Karpas-422 (cell line): ENCODE measurements around the gene MRPS15. TPM values are rescaled to one million over a fixed set of nuclear protein-coding genes. Genes with fewer than 3 reads are reported as not detected.

Experiments
- DNase-seq: peaks from one replicate; pipeline ENCODE4 v3.0.0-alpha.2; 2015
- H2AFZ ChIP-seq: fragments of 200-600 bp; sonication (generic); 2 replicates; pipeline ENCODE4 v1.6.1; 2014; ENCODE audit warnings: antibody characterized with exemption, low read length, mixed read lengths
- H3K27ac ChIP-seq: fragments of 200-600 bp; sonication (generic); 2 replicates; pipeline ENCODE4 v1.5.1; 2014; ENCODE audit warnings: mild to moderate bottlenecking, low read length, moderate library complexity
- H3K27me3 ChIP-seq: fragments of 200-600 bp; sonication (generic); 2 replicates; pipeline ENCODE4 v1.6.1; 2014; ENCODE audit warnings: low read length, mixed read lengths
- H3K36me3 ChIP-seq: fragments of 200-600 bp; sonication (generic); 2 replicates; pipeline ENCODE4 v1.6.1; 2014; ENCODE audit warnings: low read length, mixed read lengths; ENCODE audit not compliant: insufficient read depth
- H3K4me1 ChIP-seq: fragments of 200-600 bp; sonication (generic); 2 replicates; pipeline ENCODE4 v1.6.1; 2014; ENCODE audit warnings: mild to moderate bottlenecking, low read length, mixed read lengths
- H3K4me2 ChIP-seq: fragments of 200-600 bp; sonication (generic); 2 replicates; pipeline ENCODE4 v1.6.1; 2014; ENCODE audit warnings: low read length, low read depth, mild to moderate bottlenecking; ENCODE audit not compliant: poor library complexity, severe bottlenecking
- H3K4me3 ChIP-seq: fragments of 200-600 bp; sonication (generic); 2 replicates; pipeline ENCODE4 v1.5.1; 2014; ENCODE audit warnings: mild to moderate bottlenecking, antibody characterized with exemption, low read length, mixed read lengths
- H3K79me2 ChIP-seq: fragments of 200-600 bp; sonication (generic); 2 replicates; pipeline ENCODE4 v1.6.1; 2014; ENCODE audit warnings: mild to moderate bottlenecking, low read length, mixed read lengths
- H3K9ac ChIP-seq: fragments of 200-600 bp; sonication (generic); 2 replicates; pipeline ENCODE4 v1.6.0; 2014; ENCODE audit warnings: low read length
- H3K9me2 ChIP-seq: fragments of 200-600 bp; sonication (generic), shearing (Covaris generic); replicated peaks from 2 replicates; pipeline ENCODE4 v1.6.0; 2014; ENCODE audit warnings: mild to moderate bottlenecking, low read length, moderate library complexity; ENCODE audit not compliant: insufficient read depth
- H3K9me3 ChIP-seq: fragments of 300-700, 200-600 bp; sonication (generic); 2 replicates; pipeline ENCODE4 v1.6.1; 2014; ENCODE audit warnings: low read length, mixed read lengths
- H4K20me1 ChIP-seq: fragments of 200-600 bp; sonication (generic); 2 replicates; pipeline ENCODE4 v1.6.1; 2014; ENCODE audit warnings: mild to moderate bottlenecking, antibody characterized with exemption, low read length, low read depth; ENCODE audit not compliant: insufficient read depth
- total RNA-seq: library from RNA; depleted of rRNA; stranded (reverse); fragments of >200 nt; shearing (Covaris generic); gene quantifications from 2 replicates; pipeline ENCODE4 v1.2.3, GENCODE V29; 2014; ENCODE audit warnings: low replicate concordance

MRPS15 gene
- total RNA-seq, 1 experiment from 2014 or later, result 86.7 TPM

GRCh38 chr1:36420409-36420808, 43.8 kb downstream of the MRPS15 start:
- peak overlapping the region; percentile 37 for H3K4me2 ChIP-seq
- no peak overlapping the region for H3K27ac ChIP-seq
- no peaks in the 10 kb centered on the region for H3K79me2 ChIP-seq
- no peak for DNase-seq
- no peaks in the 10 kb centered on the region for H3K27me3 ChIP-seq
- H3K4me3 ChIP-seq, result no peak overlapping the region
- no peaks in the 10 kb centered on the region for H3K9me3 ChIP-seq
- H2AFZ ChIP-seq, result peak overlapping the region; percentile 82
- peak overlapping the region; percentile 30 for H3K9ac ChIP-seq
- no peaks in the 10 kb centered on the region for H3K36me3 ChIP-seq
- H3K4me1 ChIP-seq, result peaks cover 16% of the 10 kb centered on the region
- H3K9me2 ChIP-seq, result no peaks in the 10 kb centered on the region
- no peaks in the 10 kb centered on the region for H4K20me1 ChIP-seq

GRCh38 chr1:36419569-36419968, 44.6 kb downstream of the MRPS15 start:
- no peak overlapping the region for H3K9ac ChIP-seq

DNA sequence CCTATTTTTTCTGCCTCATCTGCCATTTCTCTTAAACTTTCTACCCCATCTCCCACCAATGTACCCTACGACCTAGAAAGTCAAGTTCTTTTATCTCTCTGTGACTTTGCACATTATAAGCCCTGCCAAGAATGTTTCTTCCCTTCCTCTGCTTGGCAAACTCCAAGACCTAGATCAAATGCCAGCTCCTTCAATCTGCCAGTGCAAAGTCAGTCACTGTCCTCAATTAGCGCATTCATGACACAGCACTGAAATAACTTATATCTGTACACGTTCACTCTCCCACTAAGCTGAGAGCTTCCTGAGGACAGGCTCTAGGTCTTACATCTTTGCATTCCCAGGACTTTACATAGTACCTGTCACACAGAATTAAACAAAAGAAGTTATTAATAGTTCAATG, 45.0 kb downstream of the MRPS15 start:
- Histone ChIP-seq H3K4me3 (no peak overlapping the region), H3K9ac (no peak overlapping the region), H3K9me2 (no peaks in the 10 kb centered on the region), H3K4me2 (peak overlapping the region; percentile 18), H4K20me1 (no peaks in the 10 kb centered on the region), H3K27ac (no peak overlapping the region), H3K36me3 (no peaks in the 10 kb centered on the region), H3K4me1 (peaks cover 16% of the 10 kb centered on the region), H3K9me3 (no peaks in the 10 kb centered on the region), H2AFZ (no peak overlapping the region), H3K79me2 (no peaks in the 10 kb centered on the region), H3K27me3 (no peaks in the 10 kb centered on the region)
- DNase-seq, result no peak

More at GRCh38 chr1:36419569-36419968, 44.6 kb downstream of the MRPS15 start:
- Histone ChIP-seq H3K9me2 (no peaks in the 10 kb centered on the region), H3K4me1 (peaks cover 16% of the 10 kb centered on the region), H3K27ac (no peak overlapping the region), H3K27me3 (no peaks in the 10 kb centered on the region), H3K9me3 (no peaks in the 10 kb centered on the region), H2AFZ (no peak overlapping the region), H4K20me1 (no peaks in the 10 kb centered on the region), H3K36me3 (no peaks in the 10 kb centered on the region), H3K4me2 (peak overlapping the region; percentile 18), H3K79me2 (no peaks in the 10 kb centered on the region), H3K4me3 (no peak overlapping the region)
- DNase-seq, result no peak

GRCh38 chr1:36417931-36418330, 46.3 kb downstream of the MRPS15 start:
- no peaks in the 10 kb centered on the region for H3K36me3 ChIP-seq
- no peak overlapping the region for H3K9ac ChIP-seq
- H3K4me3 ChIP-seq, result no peak overlapping the region
- H3K4me1 ChIP-seq, result peaks cover 16% of the 10 kb centered on the region
- H3K27ac ChIP-seq, result no peak overlapping the region
- no peak overlapping the region for H2AFZ ChIP-seq
- no peak for DNase-seq
- no peaks in the 10 kb centered on the region for H3K9me3 ChIP-seq
- H3K79me2 ChIP-seq, result no peaks in the 10 kb centered on the region
- H3K27me3 ChIP-seq, result no peaks in the 10 kb centered on the region
- H3K4me2 ChIP-seq, result no peak overlapping the region
- no peaks in the 10 kb centered on the region for H4K20me1 ChIP-seq
- no peaks in the 10 kb centered on the region for H3K9me2 ChIP-seq

DNA sequence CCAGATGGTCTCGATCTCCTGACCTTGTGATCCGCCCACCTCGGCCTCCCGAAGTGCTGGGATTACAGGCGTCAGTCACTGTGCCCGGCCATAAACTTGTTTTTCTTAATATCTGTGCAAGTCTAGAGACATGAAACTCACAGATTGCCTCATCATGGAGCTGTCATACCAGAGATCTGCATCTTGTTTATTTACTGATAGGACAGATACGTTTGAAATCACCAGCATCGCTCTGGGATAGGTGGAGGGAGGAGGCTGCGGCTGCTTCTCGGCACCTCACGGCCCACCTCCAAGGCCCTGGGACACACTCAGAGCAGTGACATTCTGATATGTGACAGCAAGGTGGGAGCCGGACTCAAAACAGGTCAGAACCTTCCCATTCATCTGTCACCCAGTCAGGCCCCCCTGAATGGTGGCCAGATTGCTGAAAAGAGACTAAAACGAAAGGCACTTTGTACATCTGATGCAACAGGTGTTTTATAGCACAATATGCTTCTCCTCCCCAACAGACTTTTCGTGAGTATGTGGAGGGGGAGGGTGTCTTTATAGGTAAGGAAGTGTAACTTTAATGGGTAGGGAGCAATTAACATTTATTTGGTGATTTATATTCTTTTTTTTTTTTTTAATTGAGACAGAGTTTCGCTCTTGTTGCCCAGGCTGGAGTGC, 48.4 kb downstream of the MRPS15 start:
- DNase-seq, result no peak
- Histone ChIP-seq H3K9me3 (no peaks in the 10 kb centered on the region), H3K9me2 (no peaks in the 10 kb centered on the region)

GRCh38 chr1:36414384-36414783, 49.8 kb downstream of the MRPS15 start:
- Histone ChIP-seq H3K4me3 (no peak overlapping the region), H3K9me3 (no peaks in the 10 kb centered on the region), H3K27me3 (no peaks in the 10 kb centered on the region), H2AFZ (no peak overlapping the region), H3K27ac (no peak overlapping the region), H3K9me2 (no peaks in the 10 kb centered on the region), H3K9ac (no peak overlapping the region), H3K36me3 (peaks cover 8% of the 10 kb centered on the region; the same call in 1 of the 2 replicates), H4K20me1 (no peaks in the 10 kb centered on the region), H3K4me1 (peaks cover 8% of the 10 kb centered on the region), H3K79me2 (no peaks in the 10 kb centered on the region), H3K4me2 (no peak overlapping the region)
- DNase-seq, result no peak

More for the DNA sequence above, 48.4 kb downstream of the MRPS15 start:
- H2AFZ ChIP-seq, result no peak overlapping the region
- no peaks in the 10 kb centered on the region for H3K79me2 ChIP-seq
- H3K4me1 ChIP-seq, result peaks cover 19% of the 10 kb centered on the region
- no peak overlapping the region for H3K9ac ChIP-seq
- peaks cover 6% of the 10 kb centered on the region; the same call in 1 of the 2 replicates for H3K36me3 ChIP-seq
- no peak overlapping the region for H3K27ac ChIP-seq
- H3K4me3 ChIP-seq, result no peak overlapping the region
- no peaks in the 10 kb centered on the region for H4K20me1 ChIP-seq
- H3K27me3 ChIP-seq, result no peaks in the 10 kb centered on the region
- H3K4me2 ChIP-seq, result no peak overlapping the region

- no peak overlapping the region for H3K27ac ChIP-seq
- H3K27me3 ChIP-seq, result no peaks in the 10 kb centered on the region
- no peaks in the 10 kb centered on the region for H3K9me2 ChIP-seq
- H3K4me1 ChIP-seq, result peaks cover 3% of the 10 kb centered on the region; the same call in 1 of the 2 replicates
- peaks cover 8% of the 10 kb centered on the region; the same call in 1 of the 2 replicates for H3K36me3 ChIP-seq
- H3K4me3 ChIP-seq, result no peak overlapping the region
- H3K4me2 ChIP-seq, result no peak overlapping the region
- no peaks in the 10 kb centered on the region for H4K20me1 ChIP-seq
- no peaks in the 10 kb centered on the region for H3K79me2 ChIP-seq
- H3K9ac ChIP-seq, result no peak overlapping the region
- peak; percentile 77 for DNase-seq
- no peaks in the 10 kb centered on the region for H3K9me3 ChIP-seq
- H2AFZ ChIP-seq, result no peak overlapping the region
Measured at GRCh38 chr1:36411674-36412648, 52.2 kb downstream of the MRPS15 start.

- Histone ChIP-seq H3K9me3 (no peaks in the 10 kb centered on the region), H4K20me1 (no peaks in the 10 kb centered on the region), H3K9ac (no peak overlapping the region), H3K27me3 (no peaks in the 10 kb centered on the region), H3K79me2 (0 out of 2 replicates have a peak, but pooled peaks cover 2% of the 10 kb centered on the region), H3K9me2 (no peaks in the 10 kb centered on the region), H3K4me3 (no peak overlapping the region), H3K4me2 (no peak overlapping the region), H3K27ac (no peak overlapping the region), H3K4me1 (peaks cover 3% of the 10 kb centered on the region; the same call in 1 of the 2 replicates), H2AFZ (no peak overlapping the region), H3K36me3 (peaks cover 8% of the 10 kb centered on the region; the same call in 1 of the 2 replicates)
- DNase-seq, result no peak
Measured at GRCh38 chr1:36408479-36408878, 55.7 kb downstream of the MRPS15 start.
